GM19240 (cell line): ENCODE results near the gene ST6GAL2.

Source experiments
- DNase-seq: peaks from one replicate; pipeline ENCODE4 v3.0.0; 2011; ENCODE audit warnings: low spot score; ENCODE audit not compliant: insufficient read length

Gene ST6GAL2

DNA sequence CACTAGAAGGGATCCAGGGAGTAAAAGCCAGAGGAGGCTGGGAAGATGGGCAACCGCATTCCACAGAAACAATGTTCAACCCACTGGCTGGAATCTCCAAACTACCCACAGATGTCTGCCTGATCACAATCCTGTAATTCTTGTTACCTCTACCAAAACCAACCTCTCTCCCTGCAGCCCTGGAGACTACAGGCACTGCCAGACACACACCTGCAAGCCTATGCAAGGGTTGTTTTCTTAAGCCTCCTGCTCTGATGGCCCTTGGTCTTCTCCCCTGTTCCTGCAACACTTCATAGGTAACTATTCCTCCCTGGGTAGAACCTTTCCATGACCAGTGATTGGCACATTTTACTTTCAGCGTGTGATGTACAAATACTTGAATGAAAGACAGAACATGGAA is 21.9 kb downstream of the ST6GAL2 start:
- no peak for DNase-seq

DNA sequence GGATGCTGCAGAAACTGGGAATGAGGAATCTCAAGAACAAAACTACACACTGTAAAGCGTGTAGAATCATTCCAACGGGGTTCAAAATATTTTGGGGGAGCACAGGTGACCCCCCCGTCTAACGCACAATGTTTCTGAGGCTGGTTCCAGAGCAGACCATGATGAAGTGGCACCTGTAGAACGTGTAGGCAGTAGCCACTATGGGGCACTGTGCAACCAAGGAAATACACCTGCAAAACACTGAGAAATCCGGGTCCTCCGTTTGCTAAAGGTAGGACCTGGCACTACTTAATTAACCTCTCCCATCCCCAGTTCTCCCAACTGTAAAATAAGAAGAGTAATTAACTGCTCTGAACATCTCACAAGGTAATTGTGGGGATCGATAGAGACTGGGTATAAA is 22.6 kb downstream of the ST6GAL2 start:
- no peak for DNase-seq

DNA sequence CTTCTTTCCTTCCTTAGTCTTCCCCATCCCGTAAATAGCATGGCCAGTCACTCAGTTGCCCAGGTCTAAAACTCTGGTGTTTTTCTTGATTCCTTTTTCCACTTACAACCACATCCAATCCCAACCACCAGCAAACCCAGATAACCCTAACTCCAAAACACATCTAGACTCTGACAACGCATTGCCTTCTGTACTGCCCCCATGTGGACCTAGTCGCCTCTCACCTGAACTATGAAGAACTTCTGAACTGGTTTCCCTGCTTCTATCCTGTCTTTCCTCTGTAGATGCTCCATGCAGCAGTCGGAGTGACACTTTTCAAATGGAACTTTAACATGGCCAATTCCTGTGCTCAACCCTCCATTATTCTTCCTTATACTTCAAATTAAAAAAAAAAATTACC is 26.5 kb downstream of the ST6GAL2 start:
- DNase-seq: no peak

DNA sequence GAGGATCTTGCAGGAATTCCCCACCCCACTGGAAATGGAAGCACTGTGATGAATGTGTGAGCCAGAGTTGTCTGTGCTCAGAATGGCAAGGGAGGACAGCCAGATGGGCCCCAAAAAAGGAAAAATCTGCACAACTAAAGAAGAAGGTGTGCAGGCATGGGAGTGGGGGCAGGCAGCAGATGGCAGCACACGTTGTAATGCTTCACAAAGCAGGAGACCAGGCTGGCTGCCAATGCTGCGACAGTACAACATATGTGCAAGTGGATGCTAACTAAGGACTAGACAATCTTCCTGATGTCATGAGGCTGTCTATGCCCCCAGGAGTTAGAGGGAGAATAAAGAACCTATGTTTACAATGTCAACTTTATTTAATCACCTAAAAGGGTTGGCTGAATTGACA is 27.2 kb downstream of the ST6GAL2 start:
- DNase-seq: no peak

DNA sequence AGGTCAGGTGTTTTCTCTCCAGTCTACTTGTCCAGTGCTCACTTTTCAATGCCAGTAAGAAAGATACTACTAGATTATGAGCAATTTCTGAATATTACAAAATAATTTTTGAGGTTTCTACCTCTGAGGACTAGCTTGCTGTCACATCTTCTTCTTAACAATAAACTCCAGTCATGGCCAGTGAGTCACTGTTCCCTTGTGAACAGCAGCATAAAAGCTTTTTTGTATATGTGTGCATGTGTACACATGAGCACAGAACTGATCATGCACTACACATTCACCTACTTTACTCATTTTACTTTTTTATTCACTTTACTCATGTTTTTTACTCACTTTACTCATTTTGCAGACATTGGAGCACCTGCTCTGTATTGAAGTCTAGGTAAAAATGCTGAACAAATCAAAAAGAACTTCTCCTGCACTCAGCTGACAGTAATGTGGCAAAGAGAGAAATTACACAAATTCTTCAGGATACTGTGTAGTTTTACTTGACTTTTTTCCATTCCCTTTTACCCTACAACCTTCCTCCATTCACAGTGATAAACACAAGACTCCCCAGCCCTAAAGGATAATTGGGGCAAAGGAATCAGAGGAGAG is 28.0 kb downstream of the ST6GAL2 start:
- no peak for DNase-seq

DNA sequence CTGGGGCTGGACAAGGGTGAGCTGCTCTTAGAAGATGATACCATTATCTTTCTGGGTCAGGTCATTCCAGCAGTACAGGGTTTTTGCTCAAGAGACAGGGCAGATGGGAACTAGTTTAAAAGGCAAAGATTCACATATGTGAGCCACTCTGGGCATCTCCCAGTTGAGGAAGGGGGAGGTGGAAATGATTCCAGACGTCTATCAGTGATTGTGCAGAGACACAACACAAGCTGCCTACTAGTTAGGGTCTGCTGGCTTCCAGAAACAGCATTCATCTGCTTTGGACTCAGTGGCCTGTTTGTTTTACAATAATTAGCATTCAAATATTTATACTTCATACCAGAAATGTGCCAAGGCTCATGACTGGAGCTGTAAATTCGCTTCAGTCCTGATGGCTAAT is 32.3 kb downstream of the ST6GAL2 start:
- DNase-seq: no peak

DNA sequence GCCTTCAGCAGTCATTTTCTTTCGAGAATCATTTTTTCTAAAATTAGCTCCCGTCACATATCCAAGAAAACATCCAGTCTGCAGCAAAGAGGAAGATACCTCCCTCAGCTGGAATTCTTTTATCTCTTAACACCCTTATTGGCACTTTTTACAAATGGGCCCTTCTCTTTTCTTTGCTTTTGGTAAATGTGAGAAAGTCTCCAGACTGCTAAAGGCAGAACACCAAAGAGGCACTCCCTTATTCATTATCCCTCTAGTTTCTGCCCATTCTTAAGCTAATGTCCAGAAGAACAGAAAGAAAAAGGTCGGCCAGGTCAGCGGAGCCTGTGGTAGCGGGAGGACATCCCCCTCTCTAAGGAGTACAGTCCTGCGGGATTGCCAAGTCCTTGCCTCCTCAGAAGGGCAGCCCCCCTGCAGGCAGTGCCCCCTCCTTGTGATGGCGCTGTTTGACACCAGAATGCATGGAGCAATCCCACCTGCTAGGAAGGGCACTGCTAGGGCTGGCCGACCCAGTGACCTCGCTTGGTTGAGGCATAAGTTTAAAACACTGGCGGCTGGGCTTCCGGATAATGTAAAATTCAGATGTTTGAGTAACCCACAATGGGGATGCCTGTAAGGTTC is 34.0 kb downstream of the ST6GAL2 start:
- DNase-seq: no peak

DNA sequence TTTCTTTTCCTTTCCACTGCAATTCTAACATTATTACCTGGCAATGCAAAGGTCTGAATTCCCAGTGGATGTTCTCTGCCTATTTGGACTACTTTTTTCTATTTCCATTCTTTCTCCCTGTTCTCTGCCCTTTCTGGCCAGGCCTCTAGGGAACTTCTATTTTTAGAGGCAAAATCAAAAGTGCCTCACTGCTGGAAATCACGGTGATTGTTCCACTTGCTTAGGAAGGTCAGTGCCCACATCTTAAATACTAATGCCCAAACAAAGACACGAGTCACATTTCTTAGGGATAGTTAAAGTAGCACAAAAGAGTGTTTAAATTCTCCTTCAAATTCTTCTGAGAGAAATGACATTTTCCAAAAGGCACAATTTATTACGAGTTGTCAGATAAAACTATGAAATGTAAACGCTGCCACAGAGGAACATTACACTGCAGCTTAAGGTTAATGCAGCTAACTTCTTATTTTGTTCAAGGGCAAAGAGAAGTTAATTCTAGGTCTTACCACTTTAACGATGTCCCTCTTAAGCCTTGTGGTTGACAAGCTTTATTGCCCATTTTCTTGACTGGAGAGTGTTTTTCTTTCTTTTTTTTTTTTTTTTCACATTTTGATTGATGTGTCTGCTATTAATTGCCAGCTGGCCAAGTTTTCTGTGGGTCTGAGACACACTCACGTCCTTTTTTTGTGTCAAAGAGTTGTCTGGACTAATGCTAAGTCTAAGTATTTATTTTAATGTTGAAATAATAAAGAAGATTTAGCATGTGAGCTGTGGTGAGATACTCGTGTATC is 34.7 kb downstream of the ST6GAL2 start:
- no peak for DNase-seq

DNA sequence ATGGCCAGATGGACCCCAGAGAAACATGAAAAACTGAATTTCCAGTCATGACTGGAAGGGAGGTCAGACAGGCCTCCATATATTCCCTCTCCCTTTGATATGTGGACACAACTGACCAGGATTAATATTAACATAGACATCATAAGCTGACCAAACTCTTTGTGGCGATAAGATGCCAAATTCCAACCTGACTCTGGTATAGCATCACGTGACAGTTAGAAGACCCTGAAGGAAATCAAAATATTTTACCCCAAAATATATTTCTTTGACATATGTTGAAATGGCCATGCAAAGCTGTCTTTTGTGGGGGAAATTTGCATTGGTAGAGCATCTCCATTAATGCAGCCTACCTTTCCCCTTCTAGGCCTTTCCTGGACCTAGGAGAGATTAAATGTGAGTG is 36.7 kb downstream of the ST6GAL2 start:
- DNase-seq: no peak

DNA sequence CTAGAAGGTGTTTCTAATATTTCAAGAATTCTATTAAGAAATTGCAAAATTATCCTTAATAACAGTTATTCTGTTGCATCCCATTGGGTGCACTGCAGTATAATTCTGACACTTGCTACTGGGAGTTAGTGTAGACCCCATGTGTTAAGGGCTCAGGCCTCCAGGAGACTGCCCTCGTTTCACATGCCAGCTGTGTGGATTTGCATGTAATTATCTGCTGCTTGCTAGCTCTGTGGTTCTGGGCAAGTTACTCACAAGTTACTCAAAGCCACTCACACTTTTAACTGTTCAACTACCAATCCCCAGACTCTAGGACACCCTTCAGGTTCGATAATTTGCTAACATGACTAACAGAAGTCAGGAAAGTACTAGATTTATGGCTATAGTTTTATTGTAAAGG is 38.6 kb downstream of the ST6GAL2 start:
- no peak for DNase-seq

DNA sequence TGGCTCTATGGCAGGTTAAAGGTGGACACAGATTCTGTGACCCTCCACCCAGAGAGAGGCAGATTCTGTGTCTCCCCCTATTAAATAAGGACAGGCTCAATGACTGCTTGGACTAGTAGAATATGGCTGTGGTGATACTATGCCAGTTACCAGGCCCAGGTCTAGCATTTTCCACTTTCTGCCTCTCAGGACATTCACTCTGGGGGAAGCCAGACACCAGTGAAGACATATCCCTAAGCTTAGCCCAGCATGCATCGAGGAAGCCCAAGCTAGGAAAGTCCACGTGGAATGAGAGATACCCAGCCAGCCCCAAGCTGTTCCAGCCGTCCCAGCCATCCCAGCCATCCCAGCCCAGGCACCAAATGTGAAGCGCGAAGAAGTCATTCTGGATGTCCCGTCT is 40.3 kb downstream of the ST6GAL2 start:
- no peak for DNase-seq

DNA sequence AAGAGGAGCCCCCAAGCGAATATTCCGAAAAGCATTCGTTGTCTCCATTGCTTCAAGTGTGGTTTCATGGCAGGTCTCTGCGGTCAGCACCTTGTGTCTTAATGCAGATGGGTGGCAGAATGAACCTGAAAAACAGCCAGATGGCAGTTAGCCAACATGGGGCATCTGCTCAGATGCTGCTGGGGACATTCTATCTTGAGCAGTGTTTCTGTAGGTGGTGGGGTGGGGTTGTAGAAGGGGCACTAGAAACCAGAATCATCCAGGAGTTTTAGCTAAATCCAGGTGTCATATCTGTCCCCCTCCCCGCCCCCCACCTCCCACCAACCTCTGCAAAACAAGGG is 42.1 kb downstream of the ST6GAL2 start:
- no peak for DNase-seq

DNA sequence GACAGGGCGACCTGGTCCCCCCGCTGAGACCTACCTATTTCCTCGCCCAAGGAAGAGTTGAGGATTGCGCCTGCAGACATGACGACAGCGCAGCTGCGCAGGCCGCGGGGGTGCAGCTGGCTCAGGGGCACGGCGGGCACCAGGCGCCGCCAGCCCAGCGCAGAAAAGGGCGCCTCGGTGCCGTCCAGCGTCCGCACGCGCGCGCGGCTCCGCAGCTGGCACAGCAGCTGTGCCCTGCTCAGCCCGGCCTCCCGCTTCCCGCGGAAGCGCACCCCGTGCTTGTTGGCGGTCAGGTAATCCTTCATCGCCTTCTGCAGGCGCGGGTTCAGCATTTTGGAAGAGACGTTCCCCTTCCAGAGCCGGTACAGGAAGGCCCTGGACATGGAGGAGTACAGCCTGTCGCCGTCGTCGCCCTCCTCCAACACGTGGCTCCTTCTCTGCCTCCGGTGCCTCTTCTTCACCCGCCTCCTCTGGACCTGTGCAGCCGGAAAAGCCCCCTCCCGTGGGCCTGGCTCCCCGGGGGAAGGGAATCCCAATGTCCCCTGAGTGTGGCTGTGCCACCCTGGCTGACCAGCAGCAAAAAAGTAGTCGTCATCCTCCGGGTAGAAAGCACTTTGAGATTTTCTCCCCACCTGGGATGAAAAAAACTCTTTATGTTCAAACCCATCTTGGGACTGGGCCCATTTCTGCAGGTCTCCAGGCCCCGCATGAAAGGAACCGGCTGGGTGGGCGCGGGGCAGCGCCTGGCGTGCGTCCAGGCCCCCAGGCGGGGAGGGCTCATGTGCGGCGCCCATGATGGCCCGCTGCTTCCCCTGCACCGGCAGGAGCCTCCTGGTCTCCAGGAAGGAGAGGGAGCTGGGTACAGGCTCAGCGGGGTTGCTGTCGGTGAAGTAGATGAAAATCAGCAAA is 42.7 kb downstream of the ST6GAL2 start:
- no peak for DNase-seq

DNA sequence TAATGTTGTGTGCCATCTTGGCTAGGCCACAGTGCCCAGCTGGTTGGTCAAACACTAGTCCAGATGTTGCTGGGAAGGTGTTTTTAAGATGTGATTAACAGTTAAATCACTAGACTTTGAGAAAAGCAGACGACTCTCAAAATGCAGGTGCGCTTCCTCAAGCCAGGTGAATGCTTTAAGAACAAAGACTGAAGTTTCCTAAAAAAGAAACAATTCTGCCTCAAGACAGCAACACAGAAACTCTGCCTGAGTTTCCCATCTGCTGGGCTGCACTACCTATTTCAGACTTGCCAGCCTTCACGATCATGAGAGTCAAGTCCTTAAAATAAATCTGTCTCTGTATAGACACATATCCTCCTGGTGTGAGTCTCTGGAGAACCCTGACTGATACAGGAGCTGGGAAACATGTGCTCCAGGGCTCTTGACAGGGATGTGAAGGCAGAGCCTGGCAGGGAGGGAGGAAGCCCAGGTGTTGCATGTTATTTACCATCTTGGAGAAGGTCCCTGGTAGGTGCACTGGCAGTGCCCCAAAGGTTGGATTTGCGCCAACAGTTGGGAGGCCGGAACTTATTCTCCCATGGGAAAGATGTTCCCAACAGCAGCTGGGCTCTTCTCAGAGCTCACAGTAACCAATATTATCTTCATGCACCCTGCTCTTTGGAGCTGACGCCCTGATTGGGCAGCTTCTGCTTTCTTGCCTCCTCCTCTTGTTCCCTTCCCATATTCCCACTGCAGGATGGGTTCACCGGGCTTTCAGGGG is 43.9 kb downstream of the ST6GAL2 start:
- no peak for DNase-seq

DNA sequence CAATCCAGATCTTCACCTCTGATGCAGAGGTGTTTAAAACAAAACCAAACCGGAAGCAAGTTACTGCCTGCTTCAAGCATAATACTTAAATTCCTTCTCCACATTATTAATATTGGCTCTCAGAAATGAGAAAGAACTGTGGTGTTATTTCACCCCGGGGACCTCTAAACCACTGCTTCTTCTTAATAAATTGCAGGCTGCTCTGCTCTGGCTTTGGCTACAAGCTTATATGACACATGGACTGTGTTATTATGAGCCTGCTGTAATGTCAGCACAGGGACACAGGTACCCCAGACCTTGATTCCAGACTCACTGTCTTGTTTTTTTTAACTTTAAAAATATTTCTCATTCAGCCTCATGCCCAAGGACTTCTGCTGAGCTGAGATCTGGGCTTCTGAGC is 45.1 kb downstream of the ST6GAL2 start:
- DNase-seq: no peak

DNA sequence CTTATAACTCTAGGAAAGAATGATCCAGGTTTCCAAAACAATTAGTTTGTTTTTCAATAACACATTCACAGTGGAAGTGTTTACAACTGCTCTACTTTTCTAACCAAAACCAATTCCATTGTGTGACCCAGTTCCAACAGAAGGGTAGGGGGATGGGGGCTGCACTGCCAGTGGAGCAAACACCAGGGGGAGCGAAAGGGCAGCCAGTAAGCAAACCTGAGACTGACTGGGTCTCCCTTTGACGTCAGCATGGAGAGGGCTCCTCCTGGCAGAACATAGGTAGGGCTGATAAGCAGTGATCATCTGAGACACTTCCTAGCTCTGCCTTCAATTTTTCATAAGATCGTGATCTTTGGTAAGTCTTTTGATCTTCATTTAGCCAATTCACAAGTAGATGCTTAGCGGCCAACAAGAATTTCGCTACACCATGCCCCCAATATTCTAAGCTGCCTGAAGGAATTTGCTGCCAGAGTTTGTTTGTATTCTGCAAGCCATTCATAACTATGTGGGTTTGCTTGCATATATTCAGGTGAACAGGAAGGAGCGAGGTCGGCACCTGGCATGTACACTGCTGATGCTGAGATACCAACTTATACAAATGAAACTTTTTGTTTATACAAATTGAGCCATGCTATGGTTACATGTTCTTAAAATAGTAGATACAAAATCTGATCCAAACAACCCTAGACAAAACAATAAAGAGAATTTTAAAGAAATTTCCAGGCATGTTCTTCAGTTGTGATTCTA is 45.9 kb downstream of the ST6GAL2 start:
- no peak for DNase-seq

DNA sequence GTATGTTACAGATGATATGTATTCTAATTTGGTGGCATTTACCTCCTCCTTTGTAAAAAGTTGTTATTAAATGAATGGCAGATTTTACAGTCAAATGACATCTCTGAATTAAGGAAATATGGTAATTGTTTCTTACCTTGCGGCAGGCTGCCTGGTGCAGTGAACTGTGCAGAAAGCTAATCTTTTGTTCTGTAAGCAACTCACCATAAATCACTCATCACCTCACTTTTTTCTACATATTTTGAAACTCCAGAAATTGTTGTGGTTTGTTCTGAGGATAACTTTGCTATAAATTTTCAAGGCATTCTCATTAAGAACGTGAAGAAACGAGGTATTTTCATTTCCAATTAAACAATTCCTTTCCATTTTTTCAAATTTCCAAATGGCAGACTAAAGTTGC is 52.7 kb downstream of the ST6GAL2 start:
- DNase-seq: no peak

DNA sequence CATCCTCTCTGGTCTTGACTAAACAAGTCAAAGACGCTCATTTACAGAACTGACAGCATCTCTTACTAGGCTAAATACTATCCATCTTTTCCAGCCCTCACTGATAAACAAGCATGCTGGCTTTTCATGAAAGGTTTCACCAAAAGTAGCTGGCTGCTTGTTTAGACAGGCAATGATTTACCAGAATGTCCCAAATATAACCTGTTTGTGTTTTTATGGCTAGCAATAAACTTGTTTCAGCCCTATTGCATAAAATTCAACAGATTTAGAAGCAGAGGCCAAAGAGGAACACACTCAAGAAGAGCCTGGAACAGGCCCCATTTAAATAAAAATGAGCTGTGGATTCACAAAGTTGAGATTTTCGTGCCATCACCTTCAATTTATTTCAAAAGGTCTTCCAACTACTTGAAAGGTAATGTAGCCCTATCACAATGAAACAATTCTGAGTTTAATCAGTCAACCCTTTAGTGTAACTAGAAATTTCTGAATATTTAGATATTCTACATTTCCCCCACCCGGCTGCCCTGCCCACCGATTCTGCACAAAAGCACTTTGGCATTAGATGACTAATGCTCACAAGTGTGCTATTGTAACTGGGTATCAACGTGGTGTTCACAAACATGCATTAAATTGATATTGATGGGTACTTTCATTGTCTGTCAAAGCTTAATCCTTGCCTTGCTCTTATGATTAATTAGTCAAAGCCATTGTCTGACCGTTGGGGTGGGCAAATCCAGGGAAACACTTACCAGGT is 54.0 kb downstream of the ST6GAL2 start:
- DNase-seq: no peak

DNA sequence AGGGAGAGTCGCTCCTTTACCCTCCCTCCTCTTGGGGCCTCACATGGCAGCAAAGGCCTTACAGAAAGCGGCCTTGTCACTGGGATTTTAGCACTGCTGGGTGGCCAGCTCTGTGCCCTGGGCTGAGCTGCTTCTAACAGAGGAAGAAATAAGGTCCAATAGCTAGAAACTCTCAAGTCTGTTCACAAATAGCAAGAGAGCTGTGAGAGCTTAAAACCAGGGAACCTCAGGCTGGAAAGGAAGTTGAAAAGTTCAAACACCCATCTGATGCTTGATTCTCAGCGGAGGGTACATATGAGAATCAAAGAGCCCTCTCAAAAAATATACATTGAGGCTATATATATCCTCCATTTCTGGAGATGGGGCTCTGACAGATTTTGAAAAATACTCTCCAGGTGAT is 54.7 kb downstream of the ST6GAL2 start:
- DNase-seq: no peak

DNA sequence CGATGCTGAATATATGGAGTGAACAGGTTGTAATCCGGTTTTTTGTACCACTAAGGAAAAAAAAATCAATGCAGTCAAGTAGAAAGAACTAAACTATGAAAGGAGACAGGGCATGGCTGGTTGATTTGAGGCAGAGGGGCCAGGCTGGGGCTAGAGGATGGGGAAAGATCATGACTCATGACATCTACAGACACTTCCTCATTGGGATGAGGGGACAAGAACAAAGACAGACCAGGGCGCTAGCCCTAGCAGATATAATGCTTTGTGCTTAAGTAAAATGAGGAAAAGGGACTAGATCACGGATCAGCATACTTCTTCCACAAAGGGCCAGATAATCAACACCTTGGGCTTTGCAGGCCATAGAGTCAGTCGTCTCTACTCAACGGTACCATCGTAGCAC is 55.8 kb downstream of the ST6GAL2 start:
- no peak for DNase-seq
